ENCODE results near the gene SUSD4.

SUSD4 gene

DNA sequence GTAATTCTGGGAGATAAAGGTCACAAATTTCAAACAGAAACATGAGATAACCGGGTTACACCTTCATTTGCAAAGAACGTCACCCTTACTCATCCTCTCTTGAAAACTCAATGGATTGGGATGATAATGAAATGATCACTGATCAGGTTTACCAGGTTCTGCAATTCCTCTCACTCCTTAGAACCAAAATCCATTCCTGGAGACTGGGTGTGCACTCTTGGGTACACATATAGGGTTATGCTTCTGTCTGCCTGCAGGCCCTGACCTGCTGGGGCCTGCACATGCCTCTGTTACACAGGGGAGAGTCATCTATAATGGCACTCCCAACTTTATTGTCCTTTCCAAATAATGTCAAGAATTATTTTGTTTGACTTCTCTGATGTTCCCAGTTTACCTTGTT lies 8.3 kb downstream of the SUSD4 start:
- DNase-seq: no peak

DNA sequence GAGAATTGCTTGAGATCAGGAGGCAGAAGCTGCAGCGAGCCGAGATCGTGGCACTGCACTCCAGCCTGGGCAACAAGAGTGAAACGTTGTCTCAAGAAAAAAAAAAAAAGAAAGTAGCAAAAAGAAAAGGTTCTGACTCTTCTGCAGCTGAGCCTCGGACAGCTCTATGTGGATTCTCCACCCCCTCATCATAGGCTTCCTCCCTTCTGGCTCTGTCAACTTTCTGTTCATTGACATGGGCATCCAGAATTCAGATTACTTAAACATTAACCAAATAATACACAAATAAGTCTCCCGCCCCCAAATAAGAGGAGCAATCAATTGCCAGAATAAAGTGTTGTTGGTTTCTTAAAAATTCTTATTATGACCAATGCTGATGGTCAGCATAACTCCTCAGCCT lies 10.0 kb downstream of the SUSD4 start:
- DNase-seq: no peak

DNA sequence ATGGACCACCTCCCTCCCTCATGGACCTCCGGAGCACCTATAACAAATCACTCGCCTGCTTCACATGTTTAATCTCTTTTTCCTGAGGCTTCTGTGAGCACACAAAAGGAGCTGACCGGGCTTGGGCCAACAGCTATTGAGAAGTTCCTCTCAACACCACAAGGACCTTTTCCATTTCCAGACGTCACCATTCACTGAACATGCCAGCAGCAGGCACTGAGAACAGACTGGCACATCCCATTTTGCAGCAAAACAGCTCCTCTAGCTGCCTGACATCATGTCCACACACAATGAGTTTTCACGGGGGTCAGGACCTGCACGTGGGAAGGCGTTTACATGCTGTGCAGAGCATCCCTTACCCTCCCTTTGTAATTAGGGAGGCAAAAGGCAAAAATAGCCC lies 11.0 kb downstream of the SUSD4 start:
- DNase-seq: no peak

DNA sequence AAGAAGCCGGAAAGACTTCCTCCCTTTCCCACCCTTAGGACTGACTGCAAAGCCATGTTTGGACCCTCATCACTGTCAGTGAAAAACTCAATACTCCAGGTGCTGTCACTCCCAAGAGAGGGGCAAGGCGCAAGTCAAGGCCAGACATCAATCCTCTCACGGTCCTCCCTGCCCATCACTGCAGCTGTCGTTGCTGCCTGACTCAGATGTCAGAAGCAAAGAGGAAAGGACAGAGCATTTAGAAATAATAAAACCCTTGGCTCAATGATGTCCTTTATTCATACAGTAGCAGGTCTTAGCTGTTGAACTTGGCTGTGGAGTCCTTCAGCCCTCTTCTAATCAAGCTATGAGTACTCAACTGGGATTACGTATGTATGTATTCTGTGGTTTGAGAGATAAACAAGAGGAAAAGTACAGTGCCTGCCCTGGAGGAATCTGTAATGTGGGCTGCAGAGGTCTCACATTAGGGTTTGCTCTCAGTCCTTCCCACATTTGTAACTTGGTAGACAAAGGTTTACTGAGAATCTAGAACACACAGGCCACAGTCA lies 13.5 kb downstream of the SUSD4 start:
- DNase-seq: no peak

DNA sequence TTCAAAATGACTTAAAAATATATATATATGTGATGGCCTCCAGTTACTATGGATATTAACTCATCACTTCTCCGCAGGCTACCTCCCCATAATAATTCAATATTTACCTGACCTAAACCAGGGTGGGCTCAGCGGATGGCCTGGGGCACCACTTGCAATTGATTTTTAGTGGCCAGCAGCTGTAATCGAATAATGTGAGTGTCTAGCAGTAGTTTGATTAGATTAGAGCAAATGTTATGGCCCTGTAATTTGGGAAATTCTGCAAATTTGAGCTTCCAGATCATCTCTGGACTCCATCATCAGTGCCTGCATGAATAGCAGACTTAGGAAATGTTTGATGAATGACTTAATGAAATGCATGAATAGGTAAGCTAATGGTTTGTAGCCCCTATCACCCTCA lies 14.7 kb downstream of the SUSD4 start:
- no peak for DNase-seq

DNA sequence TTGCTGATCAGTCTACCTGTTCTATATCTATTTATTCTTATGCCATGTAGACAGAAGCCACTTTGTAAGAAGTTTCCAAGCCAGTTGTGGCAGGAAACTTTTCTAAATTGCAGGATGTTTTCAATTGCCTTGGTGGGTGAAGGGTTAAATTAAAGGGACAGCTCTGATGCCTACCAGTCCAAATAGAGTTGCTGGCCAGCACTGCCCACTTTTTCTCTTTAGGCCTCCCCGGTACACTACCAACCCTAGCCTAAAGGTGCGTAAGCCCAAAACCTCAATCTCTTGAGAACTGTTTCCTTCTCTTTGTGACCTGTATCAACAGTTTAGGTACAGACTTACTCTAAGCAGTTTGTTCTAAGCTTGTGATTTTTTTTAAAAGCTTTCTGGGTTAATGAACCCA lies 15.5 kb downstream of the SUSD4 start:
- no peak for DNase-seq

DNA sequence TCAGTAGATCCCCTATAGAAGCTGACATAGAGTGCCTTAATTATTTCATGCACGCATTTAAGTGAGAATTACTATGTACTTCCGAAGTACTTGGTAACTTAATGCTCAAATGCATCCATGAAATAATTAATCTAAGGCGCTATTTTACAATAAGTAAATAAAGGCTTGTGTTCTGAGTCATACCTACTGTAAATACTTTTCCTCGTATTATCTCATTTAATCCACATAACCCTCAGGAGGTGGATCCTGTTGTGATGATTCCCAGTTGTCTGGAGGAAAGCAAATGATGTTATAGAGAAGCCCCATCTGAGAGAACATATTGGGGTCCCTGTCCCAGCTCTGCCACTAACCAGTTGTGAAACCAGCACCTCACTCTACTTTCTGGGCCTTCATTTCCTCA lies 16.4 kb downstream of the SUSD4 start:
- no peak for DNase-seq

DNA sequence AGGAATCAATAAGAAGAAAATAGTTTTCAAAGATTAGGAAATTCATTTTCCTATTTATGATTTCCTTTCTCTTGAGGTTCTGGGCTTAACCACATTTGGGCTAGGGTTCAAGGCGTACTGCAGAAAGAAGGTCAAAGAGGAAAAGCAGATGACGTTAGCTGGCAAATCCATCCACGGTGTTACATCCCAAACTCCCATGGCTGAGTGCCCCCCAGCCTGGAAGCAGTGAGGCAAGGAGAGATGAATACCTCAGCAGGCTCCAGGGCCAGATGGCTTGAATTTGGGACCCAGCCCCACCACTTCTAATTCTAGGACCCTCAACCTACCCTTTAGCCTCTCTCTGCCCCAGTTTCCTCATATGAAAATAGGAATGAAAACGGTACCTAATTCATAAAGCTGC lies 17.7 kb downstream of the SUSD4 start:
- DNase-seq: no peak

DNA sequence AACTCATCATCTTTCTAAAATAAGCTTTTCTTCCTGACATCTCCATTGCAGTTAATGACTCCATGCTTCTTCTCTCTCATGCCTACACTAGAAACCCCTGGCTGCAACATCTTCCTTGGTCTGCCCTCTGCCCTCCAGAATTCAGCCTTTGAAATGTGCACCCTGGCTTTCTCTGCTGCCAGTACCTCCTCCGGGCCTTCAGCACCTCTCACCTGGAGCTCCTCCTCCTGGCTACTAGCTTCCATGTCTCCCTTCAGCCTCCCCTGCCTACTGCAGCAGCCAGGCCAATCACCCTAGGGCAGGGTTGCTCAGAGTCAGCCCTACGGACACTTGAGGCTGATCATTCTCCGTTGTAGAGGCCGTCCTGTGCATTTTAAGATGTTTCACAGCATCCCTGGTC lies 18.3 kb downstream of the SUSD4 start:
- DNase-seq: no peak

DNA sequence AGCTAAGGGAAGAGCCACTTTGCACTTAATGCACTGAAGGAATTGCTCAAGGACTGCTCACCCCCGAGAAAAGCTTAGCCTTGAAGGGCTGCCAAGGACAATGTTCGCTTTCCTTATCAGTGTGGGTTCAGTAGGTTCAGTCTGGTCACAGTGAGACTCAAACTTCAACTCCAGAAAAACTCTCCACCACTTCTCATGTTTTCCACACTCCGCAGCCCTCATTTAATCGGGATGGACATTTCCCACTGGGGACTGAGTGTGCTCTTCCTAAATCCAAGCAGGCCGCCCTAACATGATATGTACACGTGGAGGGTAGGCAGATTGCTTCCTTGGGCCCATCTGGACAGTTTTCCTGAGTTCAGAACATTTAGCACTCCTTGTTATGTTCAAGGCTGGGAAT lies 19.5 kb downstream of the SUSD4 start:
- no peak for DNase-seq

DNA sequence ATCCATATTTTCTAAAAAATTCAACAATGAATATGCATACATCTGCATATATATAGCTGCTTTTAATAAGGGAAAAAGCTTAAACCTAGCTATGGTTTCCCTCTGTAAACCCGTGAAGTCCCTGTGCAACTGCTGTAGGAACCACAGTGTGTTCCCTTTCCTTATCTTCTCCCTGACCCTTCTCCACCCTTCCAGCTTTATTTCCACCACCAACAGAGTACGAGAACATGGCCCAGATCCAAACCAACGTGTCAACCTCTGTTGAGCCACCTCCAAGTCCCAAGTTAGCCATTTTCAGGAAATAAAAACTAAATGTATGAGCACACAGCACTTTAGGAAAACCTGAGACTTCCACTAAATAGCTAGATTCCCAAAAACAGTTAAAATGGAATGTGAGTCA lies 20.3 kb downstream of the SUSD4 start:
- DNase-seq: no peak

DNA sequence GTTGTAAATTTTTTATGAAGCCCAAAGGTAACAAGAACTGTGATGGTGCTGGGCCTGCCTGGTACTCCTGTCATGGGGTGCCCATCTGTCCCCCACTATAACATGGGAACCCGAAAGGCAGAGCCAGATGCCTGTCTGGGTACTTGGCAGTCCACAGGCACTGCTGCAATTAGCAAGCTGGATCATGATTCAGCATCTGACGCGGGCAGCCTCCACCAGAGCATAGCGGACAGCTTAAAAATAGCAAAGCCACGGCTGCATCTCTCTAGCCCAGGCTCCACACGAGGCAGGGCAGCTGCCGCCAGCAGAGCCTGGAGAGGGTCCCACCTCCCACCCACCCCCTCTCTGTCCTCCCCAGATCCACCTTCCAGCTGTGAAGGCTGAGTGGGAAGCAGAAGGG lies 22.9 kb downstream of the SUSD4 start:
- no peak for DNase-seq

DNA sequence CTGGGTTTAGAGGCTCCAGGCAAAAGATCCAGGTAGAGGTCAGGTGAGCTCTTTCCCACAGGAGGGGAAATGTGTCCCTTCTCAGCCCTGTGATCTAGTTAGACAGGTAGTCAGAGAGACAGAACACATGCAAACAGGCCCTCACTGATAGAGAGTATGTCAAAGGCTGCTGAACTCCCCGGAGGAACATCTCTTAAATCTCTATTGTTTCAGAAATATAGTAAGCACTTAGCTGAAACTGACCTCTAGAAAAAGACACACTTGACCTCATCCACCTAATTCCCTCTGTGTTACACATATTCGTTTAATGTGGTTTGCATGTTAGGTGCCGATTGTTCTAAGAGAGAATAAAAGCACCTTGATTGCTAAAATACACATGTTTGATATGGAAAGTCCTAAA lies 23.3 kb downstream of the SUSD4 start:
- no peak for DNase-seq

DNA sequence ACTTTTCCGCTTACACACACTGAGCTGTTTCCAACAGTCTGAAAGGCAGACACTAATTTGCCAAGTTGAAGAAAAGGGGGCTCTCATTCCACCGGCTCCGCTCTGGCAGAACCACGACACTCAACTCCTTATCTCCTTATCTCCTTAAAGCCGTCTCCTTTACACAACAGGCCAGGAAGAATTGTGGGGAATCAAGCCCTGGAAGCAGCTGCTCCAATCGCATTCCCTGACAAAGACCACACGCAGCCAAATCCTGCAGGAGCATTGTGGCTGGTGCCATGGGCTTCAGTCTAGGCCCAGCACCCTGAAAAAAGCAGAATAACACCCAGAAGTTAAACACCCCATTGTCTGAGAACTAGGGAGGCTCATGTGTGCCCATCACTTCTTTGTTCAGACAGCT lies 24.1 kb downstream of the SUSD4 start:
- no peak for DNase-seq

DNA sequence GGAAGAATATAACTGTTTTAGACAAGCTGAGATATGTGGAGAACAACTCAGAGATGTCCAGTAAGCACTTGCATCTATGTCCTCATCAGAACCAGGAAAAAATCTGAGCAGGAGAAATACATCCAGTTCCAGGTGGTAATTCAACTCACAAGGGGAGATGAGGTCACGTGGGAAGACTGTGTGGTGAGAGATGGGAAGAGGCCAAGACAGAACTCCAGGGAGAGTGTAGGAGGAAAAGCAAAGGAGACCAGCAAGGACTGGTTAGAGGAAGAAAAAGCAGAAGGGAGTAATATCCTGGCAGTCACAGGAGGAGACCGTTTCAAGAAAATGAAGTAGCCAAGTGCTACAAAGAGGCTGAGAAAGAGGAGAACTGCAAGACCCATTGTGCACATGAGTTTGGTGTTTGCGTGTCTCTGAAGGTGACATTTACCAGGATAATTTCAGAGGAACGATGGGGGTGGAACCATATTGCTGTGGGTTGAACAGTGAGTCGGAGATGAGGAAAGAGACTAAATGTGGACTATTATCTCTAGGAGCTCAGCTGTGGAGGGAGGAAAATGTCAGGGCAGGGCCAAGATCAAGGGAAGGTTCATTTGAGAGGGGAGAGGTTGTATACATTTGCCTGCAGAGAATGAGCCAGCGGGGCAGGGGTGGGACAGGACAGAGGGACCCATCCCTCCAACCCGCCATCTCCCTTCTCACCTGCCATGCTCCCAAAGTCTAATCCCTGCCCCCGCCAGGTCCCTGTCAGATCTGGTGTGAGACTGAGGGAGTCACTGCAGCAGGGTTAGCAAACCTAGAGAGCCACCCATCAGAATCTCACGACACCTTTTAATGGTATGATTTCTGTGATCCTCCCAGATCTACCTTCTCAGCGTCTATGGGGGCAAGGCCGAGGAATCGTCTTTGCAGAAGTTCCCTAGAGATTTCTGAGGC lies 24.9 kb downstream of the SUSD4 start:
- DNase-seq: no peak

DNA sequence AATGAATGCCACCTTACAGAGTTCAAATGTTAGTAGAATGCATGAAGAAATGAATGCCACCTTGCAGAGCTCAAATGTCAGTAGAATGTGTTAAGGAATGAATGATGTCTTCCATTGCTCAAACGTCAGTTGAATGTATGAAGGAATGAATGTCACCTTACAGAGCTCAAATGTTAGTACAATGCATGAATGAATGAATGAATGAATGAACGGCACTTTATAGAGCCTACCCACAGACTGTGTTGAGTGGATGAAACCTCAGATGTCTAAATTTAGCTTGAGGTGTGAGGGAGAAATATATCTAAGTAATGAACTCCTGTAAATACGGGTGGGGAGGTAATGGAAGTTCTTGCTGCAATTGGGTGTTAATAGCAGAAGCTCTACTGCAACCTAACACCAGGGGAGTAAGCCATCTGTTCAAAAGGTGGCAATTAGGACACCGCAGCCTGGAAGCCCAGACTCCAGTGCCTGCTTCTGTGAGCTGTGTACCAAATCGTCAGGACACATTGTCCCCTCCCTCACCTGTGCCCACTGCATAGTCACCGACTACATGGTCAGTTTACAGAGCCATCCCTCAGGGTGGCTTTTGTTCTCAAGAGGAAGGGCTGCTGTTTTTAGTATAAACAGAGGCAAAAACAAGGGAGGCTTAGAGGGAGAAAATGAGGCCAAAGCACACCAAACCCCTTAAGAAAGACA lies 26.7 kb downstream of the SUSD4 start:
- DNase-seq: no peak

DNA sequence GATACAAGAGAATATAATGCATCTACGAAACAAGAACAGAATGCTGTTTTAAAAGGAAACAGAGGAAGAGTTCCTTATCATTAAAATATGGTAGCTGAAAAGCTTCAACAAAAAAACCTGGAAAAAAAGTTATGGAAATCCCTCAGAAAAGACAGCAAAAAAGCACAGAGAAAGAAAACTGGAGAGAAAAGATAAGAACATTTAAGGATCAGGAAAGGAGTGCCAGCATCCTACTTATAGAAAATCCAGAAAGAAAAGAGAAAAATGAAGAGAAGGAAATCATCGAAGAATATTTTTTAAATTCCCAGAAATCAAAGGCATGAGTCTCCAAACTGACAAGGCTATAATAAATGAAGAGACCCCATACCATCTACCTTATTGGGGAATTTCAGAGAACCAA lies 29.8 kb downstream of the SUSD4 start:
- DNase-seq: no peak

DNA sequence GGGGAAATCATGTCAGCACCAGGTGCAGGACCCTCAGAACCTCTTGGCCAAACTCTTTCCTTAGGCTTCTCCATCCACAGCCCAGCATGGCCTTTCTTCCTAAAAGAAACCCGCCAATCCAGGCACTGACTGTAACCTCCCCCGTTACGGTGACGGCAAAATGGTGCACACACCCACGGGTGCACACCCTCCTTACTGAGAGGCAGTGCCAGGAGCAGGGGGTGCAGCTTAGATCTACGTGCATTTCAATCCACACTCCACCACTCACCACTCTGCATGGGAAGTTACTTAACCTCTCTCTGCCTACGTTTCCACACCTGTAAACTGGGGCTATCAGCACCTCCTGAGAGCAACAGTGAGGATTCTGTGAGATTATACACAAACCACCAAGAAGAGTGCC lies 31.0 kb downstream of the SUSD4 start:
- DNase-seq: no peak

DNA sequence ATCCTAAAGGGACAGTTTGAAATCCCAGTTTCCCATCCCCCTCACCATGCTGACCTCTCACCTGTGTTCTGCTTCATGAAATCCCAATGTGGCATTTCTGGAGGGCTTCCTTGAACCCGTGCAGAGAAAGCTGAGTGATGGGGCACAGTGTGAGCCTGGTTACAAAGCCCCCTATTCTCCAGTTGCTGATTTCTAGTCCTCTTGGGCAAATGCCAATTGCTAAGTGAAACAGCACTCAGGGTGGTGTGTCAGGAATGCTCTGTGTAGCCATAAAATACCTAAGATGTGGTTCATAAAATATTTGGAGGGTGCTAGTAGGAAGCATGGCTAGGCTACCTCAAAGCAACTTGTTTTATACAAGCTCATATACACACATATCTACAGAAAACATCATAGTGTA lies 32.0 kb downstream of the SUSD4 start:
- DNase-seq: no peak

DNA sequence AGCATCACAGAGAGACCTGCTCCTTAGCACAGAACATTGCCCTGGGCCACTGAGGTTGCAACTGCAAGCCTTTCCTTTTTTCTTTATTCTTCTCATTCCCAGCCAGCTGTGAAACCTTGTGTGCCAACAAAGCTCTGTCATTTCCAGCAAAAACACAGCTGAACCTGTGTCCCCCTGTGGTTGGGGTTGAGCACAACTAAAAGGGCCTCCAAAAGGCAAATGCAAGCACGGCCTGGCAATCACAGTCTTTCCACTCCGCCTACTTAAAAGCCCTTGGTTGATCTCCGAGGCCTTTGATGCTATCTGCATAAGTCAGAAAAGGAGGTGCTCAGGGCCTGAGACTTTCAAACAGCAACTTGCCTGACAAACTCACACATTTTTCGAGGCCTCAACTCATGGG lies 32.7 kb downstream of the SUSD4 start:
- DNase-seq: no peak

DNA sequence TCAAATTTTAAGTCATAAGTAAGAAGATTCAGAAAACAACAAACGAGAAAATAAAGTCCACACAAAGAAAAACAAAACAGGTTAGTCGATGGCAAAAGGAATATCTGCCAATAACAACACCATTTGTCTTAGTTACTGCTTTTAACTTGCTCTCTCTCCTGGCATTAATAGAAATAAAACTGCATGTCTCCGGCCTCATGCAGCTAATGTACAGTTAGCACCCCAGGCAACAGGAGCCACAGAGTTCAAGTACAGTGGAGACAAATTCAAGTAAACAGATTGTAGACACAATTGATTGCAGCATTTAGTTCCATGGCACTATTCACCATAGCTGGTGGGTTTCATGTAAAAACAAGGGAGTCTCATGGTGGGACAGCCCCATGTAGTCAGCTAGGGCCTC lies 33.5 kb downstream of the SUSD4 start:
- DNase-seq: no peak

DNA sequence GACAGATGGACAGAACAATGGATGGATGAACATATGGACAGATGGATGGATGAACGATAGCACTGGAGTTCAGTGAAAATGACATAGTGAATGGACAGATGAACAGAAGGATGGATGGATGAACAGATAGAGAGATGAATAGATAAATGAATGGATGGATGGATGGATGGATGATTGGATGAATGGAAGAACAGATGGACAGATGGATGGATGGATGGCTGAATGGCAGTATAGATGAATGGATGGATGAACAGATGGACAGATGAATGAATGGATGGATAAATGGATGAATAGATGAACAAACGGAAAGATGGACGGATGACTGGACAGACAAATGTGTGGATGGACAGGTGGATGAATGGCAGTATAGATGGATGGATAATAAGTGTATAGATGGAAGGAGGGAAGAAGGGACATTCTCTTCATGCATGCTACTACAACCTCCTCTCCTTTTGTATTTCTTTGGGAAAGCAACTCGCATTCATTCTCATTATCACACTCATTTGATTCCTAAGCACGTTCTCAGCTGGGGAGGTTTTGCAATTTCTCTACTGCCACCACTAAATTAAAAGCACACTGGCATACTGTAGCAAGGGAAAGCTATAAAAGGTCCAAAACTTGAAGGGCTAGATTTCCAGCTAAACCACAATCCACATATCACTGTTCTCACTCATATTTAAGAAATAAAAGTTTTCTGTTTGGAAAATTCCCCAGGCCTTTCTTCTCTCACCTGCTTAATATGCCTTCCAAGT lies 34.1 kb downstream of the SUSD4 start:
- DNase-seq: no peak

DNA sequence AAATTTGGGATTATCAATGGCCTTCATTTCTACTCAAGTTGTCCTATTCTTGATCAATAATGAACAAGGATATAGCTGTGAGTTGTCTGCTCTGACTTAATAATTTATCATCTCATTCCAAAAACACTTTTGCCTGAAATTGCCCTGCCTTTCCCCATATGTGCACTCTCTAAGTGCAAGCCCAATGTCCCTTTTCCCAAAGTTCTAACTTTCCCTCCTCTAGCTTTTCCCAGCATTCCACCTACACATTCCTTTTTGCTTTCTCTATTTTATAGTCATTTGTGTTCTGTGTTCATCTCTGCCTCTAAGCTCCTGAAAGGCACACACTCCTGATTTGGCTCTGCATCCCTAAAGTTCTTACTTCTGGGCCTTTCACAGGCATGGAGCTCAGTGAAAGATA lies 34.7 kb downstream of the SUSD4 start:
- DNase-seq: no peak

DNA sequence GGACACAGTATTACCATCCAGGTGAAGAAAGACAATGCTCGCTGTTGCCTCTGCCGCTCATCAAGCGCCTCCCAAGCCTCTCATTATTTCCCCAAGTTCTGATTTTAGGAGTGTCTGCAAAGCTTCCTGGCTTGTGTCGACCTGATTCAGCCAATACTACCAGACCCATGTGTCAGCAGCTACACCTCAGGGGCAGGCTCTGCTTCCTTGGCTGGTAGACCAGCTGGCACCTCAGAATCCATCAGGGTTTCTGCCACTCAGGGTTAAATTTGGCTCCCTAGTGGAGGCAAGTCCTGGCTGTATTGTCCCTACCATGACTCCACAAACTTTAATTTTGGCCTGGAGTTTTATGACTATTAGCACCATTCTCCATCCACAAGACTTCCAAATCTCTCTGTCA lies 35.4 kb downstream of the SUSD4 start:
- no peak for DNase-seq

Data from CD4-positive, alpha-beta T cell treated with Interleukin-17A for 1 hour (primary cell).